A549 (cell line): ENCODE data around the gene NR2C1. TPM values are rescaled to one million over a fixed set of nuclear protein-coding genes. Genes with fewer than 3 reads are reported as not detected.
A peak's percentile ranks its signal among the peaks of the same experiment; 100 is the strongest.

Experiments
- CBX8 ChIP-seq: fragments of 200-600 bp; sonication (generic); IDR thresholded peaks from 2 replicates; pipeline ENCODE4 v1.6.1; 2016
- CEBPB ChIP-seq, 2 experiments: fragments of >200 bp in 1 of 2; sonication (Bioruptor Twin) in 1 of 2; formaldehyde crosslinking in 1 of 2; IDR thresholded peaks; 2 replicates each; pipeline ENCODE4 v1.6.1; 2012 to 2016
- CHD2 ChIP-seq: fragments of 150-350 bp; IDR thresholded peaks from 2 replicates; pipeline ENCODE4 v1.6.1; 2014; ENCODE audit warnings: low read length; ENCODE audit not compliant: partially characterized antibody
- EHF ChIP-seq: fragments of 250-450 bp; sonication (Bioruptor Pico); IDR thresholded peaks from 2 replicates; pipeline ENCODE4 v1.5.0; 2020; ENCODE audit warnings: mild to moderate bottlenecking
- EP300 ChIP-seq, 2 experiments: fragments of >200 bp; sonication (Bioruptor Twin); formaldehyde crosslinking; IDR thresholded peaks; 2 replicates in 1 of 2; 3 replicates in 1 of 2; pipeline ENCODE4 v1.6.1; 2016 to 2017
- FOSB ChIP-seq: fragments of 250-450 bp; sonication (Bioruptor Pico); IDR thresholded peaks from 2 replicates; pipeline ENCODE4 v1.5.0; 2020; ENCODE audit warnings: mild to moderate bottlenecking, moderate library complexity
- FOXS1 ChIP-seq: fragments of 250-450 bp; sonication (Bioruptor Pico); IDR thresholded peaks from 2 replicates; pipeline ENCODE4 v1.5.0; 2020; ENCODE audit warnings: mild to moderate bottlenecking, moderate library complexity
- GATA3 ChIP-seq: IDR thresholded peaks from 2 replicates; pipeline ENCODE4 v1.6.1; 2012; ENCODE audit warnings: borderline replicate concordance
- HOXB13 ChIP-seq: fragments of 250-450 bp; sonication (Bioruptor Pico); IDR thresholded peaks from 2 replicates; pipeline ENCODE4 v1.5.0; 2020; ENCODE audit warnings: low read depth, mild to moderate bottlenecking, moderate library complexity
- HOXB5 ChIP-seq: fragments of 250-450 bp; sonication (Bioruptor Pico); IDR thresholded peaks from 2 replicates; pipeline ENCODE4 v1.5.0; 2020; ENCODE audit warnings: mild to moderate bottlenecking, moderate library complexity
- JUN ChIP-seq, 2 experiments: fragments of >200 bp; sonication (Bioruptor Twin); formaldehyde crosslinking; IDR thresholded peaks; 2 replicates in 1 of 2; 3 replicates in 1 of 2; pipeline ENCODE4 v1.6.1; 2016 to 2017
- JUNB ChIP-seq: fragments of >200 bp; sonication (Bioruptor Twin); formaldehyde crosslinking; IDR thresholded peaks from 2 replicates; pipeline ENCODE4 v1.6.1; 2016
- KDM1A ChIP-seq: fragments of 200-600 bp; sonication (generic); IDR thresholded peaks from 2 replicates; pipeline ENCODE4 v1.6.1; 2016; ENCODE audit warnings: low read depth, mild to moderate bottlenecking
- KDM5A ChIP-seq: fragments of 200-600 bp; sonication (generic); IDR thresholded peaks from 2 replicates; pipeline ENCODE4 v1.6.1; 2016; ENCODE audit warnings: antibody characterized with exemption, mild to moderate bottlenecking
- MAFK ChIP-seq: fragments of 450-650 bp; IDR thresholded peaks from 2 replicates; pipeline ENCODE4 v1.6.1; 2014; ENCODE audit not compliant: partially characterized antibody
- MAZ ChIP-seq: fragments of 150-350 bp; IDR thresholded peaks from 2 replicates; pipeline ENCODE4 v1.6.1; 2014; ENCODE audit warnings: antibody characterized with exemption, low read depth, low read length, borderline replicate concordance
- NFE2L2 ChIP-seq: fragments of 150-350 bp; conservative IDR thresholded peaks from 2 replicates; pipeline ENCODE4 v1.6.1; 2014; ENCODE audit warnings: low read length
- NPAS2 ChIP-seq: fragments of 250-450 bp; sonication (Bioruptor Pico); IDR thresholded peaks from 2 replicates; pipeline ENCODE4 v1.8.0; 2022; ENCODE audit warnings: mild to moderate bottlenecking, moderate library complexity, borderline replicate concordance
- NR3C1 ChIP-seq: fragments of >200 bp; sonication (Bioruptor Twin); formaldehyde crosslinking; IDR thresholded peaks from 3 replicates; pipeline ENCODE4 v1.6.1; 2017
- PHF8 ChIP-seq: fragments of 200-600 bp; sonication (generic); IDR thresholded peaks from 2 replicates; pipeline ENCODE4 v1.6.1; 2016; ENCODE audit warnings: low read depth, mild to moderate bottlenecking, antibody characterized with exemption, moderate library complexity, borderline replicate concordance
- POLR2A ChIP-seq: IDR thresholded peaks from 2 replicates; pipeline ENCODE4 v1.6.1; 2012; ENCODE audit warnings: mild to moderate bottlenecking, low read length
- RAD21 ChIP-seq, 2 experiments: fragments of >200 bp in 1 of 2; sonication (Bioruptor Twin) in 1 of 2; formaldehyde crosslinking in 1 of 2; IDR thresholded peaks in 1 of 2; conservative IDR thresholded peaks in 1 of 2; 2 replicates in 1 of 2; 3 replicates in 1 of 2; pipeline ENCODE4 v1.6.1; 2012 to 2018; ENCODE audit warnings: inconsistent platforms in 1 of 2
- RNF2 ChIP-seq: fragments of 200-600 bp; sonication (generic); IDR thresholded peaks from 2 replicates; pipeline ENCODE4 v1.6.1; 2016; ENCODE audit warnings: low read depth, mild to moderate bottlenecking, antibody characterized with exemption, moderate library complexity, borderline replicate concordance
- TFCP2L1 ChIP-seq: fragments of 250-450 bp; sonication (Bioruptor Pico); IDR thresholded peaks from 2 replicates; pipeline ENCODE4 v1.5.0; 2021; ENCODE audit warnings: mild to moderate bottlenecking
- TP53 ChIP-seq: fragments of 250-450 bp; sonication (Bioruptor Pico); IDR thresholded peaks from 2 replicates; pipeline ENCODE4 v1.5.0; 2021; ENCODE audit warnings: mild to moderate bottlenecking, moderate library complexity
- ZC3H11A ChIP-seq: fragments of 450-650 bp; IDR thresholded peaks from 2 replicates; pipeline ENCODE4 v1.6.1; 2014; ENCODE audit warnings: antibody characterized with exemption, mild to moderate bottlenecking
- ZSCAN20 ChIP-seq: fragments of 250-450 bp; sonication (Bioruptor Pico); IDR thresholded peaks from 2 replicates; pipeline ENCODE4 v1.8.0; 2022; ENCODE audit warnings: mild to moderate bottlenecking, moderate library complexity
- polyA plus RNA-seq, 4 experiments: library from polyadenylated mRNA; depleted of rRNA in 3 of 4; stranded (reverse); fragments of >200 nt; fragmentation: RNase III in 1 of 4; extraction: RNeasy Plus Mini Kit Qiagen cat#74134 plus additional on column Dnase treatment in 1 of 4; gene quantifications; 2 replicates in 3 of 4; 3 replicates in 1 of 4; pipeline ENCODE4 v1.2.3, GENCODE V29; 2011 to 2017
- TF ChIP-seq, protein P1 (sequence below): fragments of 150-350 bp; IDR thresholded peaks from 2 replicates; pipeline ENCODE4 v1.6.1; 2014; ENCODE audit warnings: low read depth, mild to moderate bottlenecking, low read length
- TF ChIP-seq, protein P2 (sequence below): fragments of 450-650 bp; IDR thresholded peaks from 2 replicates; pipeline ENCODE4 v1.6.1; 2014; ENCODE audit warnings: antibody characterized with exemption
- TF ChIP-seq, protein P3 (sequence below): IDR thresholded peaks from 2 replicates; pipeline ENCODE4 v1.6.1; 2012; ENCODE audit warnings: low read depth, borderline replicate concordance
- TF ChIP-seq, protein P4 (sequence below): IDR thresholded peaks from 2 replicates; pipeline ENCODE4 v1.6.1; 2012
- TF ChIP-seq, protein P5 (sequence below): fragments of 200-600 bp; sonication (generic); IDR thresholded peaks from 2 replicates; pipeline ENCODE4 v1.6.1; 2016; ENCODE audit warnings: antibody characterized with exemption, mild to moderate bottlenecking, moderate library complexity
- TF ChIP-seq, protein P6 (sequence below): fragments of >200 bp; sonication (Bioruptor Twin); formaldehyde crosslinking; IDR thresholded peaks from 3 replicates; pipeline ENCODE4 v1.6.1; 2016
- TF ChIP-seq, protein P7 (sequence below): fragments of >200 bp; sonication (Bioruptor Twin); formaldehyde crosslinking; IDR thresholded peaks from 3 replicates; pipeline ENCODE4 v1.5.1; 2016

Gene NR2C1
- polyA plus RNA-seq, 2 of the 4 experiments (the other 2 are of a cell fraction), result 24.7 to 55.2 TPM

DNA sequence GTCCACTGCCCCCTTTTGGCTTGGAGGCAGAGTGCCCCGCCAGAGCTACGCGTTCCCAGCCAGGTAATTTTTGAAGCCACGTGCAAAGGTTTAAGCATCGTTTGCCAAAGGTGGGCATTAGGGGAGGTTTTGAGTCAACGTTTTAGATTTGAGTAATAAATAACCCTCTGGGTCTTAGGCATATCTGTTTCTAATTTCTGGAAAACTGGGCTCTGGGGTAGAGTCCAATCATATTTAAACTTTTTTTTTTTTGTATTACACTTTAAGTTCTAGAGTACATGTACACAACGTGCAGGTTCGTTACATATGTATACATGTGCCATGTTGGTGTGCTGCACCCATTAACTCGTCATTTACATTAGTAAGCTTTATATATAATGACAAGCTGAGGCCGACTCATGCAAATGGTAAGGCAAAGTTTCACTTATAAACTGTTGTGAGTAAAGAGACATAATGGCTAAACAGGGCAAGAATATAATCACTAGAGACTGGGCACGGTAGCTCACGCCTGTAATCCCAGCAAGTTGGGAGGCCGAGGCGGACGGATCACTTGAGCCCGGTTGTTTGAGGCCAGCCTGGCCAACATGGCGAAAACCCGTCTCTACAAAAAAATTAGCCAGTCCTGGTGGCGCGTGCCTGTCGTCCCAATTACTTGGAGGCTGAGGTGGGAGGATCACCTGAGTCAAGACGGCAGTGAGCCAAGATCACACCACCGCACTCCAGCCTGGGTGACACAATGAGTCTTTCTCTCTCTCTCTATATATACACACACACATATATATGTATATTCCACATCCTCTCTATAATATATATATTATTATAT is 491 bp upstream of the NR2C1 start (continued):
- TF ChIP-seq, protein P1, sequence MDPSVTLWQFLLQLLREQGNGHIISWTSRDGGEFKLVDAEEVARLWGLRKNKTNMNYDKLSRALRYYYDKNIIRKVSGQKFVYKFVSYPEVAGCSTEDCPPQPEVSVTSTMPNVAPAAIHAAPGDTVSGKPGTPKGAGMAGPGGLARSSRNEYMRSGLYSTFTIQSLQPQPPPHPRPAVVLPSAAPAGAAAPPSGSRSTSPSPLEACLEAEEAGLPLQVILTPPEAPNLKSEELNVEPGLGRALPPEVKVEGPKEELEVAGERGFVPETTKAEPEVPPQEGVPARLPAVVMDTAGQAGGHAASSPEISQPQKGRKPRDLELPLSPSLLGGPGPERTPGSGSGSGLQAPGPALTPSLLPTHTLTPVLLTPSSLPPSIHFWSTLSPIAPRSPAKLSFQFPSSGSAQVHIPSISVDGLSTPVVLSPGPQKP, result no peak
- TF ChIP-seq RAD21 (conservative IDR thresholded peaks at IDR 0.05 in 1 of 2, IDR thresholded peaks at IDR 0.05 in 1 of 2) (peak; percentile 34 to 56; a peak in 3 of 5 replicates), NPAS2 (no peak), HOXB5 (no peak), ZSCAN20 (CRISPR knock-in tag) (no peak), KDM5A (no peak), CBX8 (no peak), POLR2A (no peak), GATA3 (no peak), MAZ (no peak), FOSB (CRISPR knock-in tag) (no peak), JUN (IDR thresholded peaks at IDR 0.05) (no peak), JUNB (no peak), EHF (no peak), ZC3H11A (no peak), HOXB13 (CRISPR knock-in tag) (no peak), EP300 (IDR thresholded peaks at IDR 0.05) (no peak), CHD2 (no peak), RNF2 (no peak), NFE2L2 (no peak), CEBPB (IDR thresholded peaks at IDR 0.05) (no peak), NR3C1 (no peak), MAFK (no peak), PHF8 (no peak), FOXS1 (CRISPR knock-in tag) (no peak), KDM1A (no peak), TP53 (no peak), TFCP2L1 (CRISPR knock-in tag) (no peak)
- TF ChIP-seq, protein P2, sequence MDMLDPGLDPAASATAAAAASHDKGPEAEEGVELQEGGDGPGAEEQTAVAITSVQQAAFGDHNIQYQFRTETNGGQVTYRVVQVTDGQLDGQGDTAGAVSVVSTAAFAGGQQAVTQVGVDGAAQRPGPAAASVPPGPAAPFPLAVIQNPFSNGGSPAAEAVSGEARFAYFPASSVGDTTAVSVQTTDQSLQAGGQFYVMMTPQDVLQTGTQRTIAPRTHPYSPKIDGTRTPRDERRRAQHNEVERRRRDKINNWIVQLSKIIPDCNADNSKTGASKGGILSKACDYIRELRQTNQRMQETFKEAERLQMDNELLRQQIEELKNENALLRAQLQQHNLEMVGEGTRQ, result no peak
- TF ChIP-seq, protein P3, sequence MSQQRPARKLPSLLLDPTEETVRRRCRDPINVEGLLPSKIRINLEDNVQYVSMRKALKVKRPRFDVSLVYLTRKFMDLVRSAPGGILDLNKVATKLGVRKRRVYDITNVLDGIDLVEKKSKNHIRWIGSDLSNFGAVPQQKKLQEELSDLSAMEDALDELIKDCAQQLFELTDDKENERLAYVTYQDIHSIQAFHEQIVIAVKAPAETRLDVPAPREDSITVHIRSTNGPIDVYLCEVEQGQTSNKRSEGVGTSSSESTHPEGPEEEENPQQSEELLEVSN, result peak; percentile 68
- TF ChIP-seq, protein P4, sequence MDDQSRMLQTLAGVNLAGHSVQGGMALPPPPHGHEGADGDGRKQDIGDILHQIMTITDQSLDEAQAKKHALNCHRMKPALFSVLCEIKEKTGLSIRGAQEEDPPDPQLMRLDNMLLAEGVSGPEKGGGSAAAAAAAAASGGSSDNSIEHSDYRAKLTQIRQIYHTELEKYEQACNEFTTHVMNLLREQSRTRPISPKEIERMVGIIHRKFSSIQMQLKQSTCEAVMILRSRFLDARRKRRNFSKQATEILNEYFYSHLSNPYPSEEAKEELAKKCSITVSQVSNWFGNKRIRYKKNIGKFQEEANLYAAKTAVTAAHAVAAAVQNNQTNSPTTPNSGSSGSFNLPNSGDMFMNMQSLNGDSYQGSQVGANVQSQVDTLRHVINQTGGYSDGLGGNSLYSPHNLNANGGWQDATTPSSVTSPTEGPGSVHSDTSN, result no peak
- TF ChIP-seq, protein P5, sequence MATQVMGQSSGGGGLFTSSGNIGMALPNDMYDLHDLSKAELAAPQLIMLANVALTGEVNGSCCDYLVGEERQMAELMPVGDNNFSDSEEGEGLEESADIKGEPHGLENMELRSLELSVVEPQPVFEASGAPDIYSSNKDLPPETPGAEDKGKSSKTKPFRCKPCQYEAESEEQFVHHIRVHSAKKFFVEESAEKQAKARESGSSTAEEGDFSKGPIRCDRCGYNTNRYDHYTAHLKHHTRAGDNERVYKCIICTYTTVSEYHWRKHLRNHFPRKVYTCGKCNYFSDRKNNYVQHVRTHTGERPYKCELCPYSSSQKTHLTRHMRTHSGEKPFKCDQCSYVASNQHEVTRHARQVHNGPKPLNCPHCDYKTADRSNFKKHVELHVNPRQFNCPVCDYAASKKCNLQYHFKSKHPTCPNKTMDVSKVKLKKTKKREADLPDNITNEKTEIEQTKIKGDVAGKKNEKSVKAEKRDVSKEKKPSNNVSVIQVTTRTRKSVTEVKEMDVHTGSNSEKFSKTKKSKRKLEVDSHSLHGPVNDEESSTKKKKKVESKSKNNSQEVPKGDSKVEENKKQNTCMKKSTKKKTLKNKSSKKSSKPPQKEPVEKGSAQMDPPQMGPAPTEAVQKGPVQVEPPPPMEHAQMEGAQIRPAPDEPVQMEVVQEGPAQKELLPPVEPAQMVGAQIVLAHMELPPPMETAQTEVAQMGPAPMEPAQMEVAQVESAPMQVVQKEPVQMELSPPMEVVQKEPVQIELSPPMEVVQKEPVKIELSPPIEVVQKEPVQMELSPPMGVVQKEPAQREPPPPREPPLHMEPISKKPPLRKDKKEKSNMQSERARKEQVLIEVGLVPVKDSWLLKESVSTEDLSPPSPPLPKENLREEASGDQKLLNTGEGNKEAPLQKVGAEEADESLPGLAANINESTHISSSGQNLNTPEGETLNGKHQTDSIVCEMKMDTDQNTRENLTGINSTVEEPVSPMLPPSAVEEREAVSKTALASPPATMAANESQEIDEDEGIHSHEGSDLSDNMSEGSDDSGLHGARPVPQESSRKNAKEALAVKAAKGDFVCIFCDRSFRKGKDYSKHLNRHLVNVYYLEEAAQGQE, result no peak
- TF ChIP-seq, protein P6, sequence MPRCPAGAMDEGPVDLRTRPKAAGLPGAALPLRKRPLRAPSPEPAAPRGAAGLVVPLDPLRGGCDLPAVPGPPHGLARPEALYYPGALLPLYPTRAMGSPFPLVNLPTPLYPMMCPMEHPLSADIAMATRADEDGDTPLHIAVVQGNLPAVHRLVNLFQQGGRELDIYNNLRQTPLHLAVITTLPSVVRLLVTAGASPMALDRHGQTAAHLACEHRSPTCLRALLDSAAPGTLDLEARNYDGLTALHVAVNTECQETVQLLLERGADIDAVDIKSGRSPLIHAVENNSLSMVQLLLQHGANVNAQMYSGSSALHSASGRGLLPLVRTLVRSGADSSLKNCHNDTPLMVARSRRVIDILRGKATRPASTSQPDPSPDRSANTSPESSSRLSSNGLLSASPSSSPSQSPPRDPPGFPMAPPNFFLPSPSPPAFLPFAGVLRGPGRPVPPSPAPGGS, result no peak
- TF ChIP-seq, protein P7, sequence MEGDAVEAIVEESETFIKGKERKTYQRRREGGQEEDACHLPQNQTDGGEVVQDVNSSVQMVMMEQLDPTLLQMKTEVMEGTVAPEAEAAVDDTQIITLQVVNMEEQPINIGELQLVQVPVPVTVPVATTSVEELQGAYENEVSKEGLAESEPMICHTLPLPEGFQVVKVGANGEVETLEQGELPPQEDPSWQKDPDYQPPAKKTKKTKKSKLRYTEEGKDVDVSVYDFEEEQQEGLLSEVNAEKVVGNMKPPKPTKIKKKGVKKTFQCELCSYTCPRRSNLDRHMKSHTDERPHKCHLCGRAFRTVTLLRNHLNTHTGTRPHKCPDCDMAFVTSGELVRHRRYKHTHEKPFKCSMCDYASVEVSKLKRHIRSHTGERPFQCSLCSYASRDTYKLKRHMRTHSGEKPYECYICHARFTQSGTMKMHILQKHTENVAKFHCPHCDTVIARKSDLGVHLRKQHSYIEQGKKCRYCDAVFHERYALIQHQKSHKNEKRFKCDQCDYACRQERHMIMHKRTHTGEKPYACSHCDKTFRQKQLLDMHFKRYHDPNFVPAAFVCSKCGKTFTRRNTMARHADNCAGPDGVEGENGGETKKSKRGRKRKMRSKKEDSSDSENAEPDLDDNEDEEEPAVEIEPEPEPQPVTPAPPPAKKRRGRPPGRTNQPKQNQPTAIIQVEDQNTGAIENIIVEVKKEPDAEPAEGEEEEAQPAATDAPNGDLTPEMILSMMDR, result peak; percentile 70; the same call in 2 of the 3 replicates
